IMR-90 (cell line): ENCODE data around the gene FAM131C.

ENCODE experiments used
- CEBPB ChIP-seq: IDR thresholded peaks from 2 replicates; pipeline ENCODE4 v1.6.1; 2012; ENCODE audit warnings: low read depth, low read length, improper control_type of control experiment
- CTCF ChIP-seq: conservative IDR thresholded peaks from 2 replicates; pipeline ENCODE4 v1.5.1; 2012; ENCODE audit warnings: mild to moderate bottlenecking, low read depth, low read length, improper control_type of control experiment
- POLR2A ChIP-seq: IDR thresholded peaks from 2 replicates; pipeline ENCODE4 v1.6.1; 2012; ENCODE audit warnings: mild to moderate bottlenecking, low read depth, low read length
- RCOR1 ChIP-seq: IDR thresholded peaks from 2 replicates; pipeline ENCODE4 v1.6.1; 2012; ENCODE audit warnings: mild to moderate bottlenecking, low read length, improper control_type of control experiment; ENCODE audit not compliant: insufficient replicate concordance
- RFX5 ChIP-seq: IDR thresholded peaks from 2 replicates; pipeline ENCODE4 v1.8.0; 2012; ENCODE audit warnings: low read depth, mild to moderate bottlenecking, low read length, moderate library complexity
- SMC3 ChIP-seq: fragments of 150-350 bp; IDR thresholded peaks from 2 replicates; pipeline ENCODE4 v1.6.1; 2016; ENCODE audit warnings: low read depth, mild to moderate bottlenecking, antibody characterized with exemption, low read length, moderate library complexity
- USF2 ChIP-seq: fragments of 150-350 bp; IDR thresholded peaks from 2 replicates; pipeline ENCODE4 v1.6.1; 2017; ENCODE audit warnings: mild to moderate bottlenecking, antibody characterized with exemption, low read length, low read depth

GRCh38 chr1:16043950-16044349 is 29.5 kb downstream of the FAM131C start:
- no peak for TF ChIP-seq USF2
- TF ChIP-seq POLR2A, result no peak
- no peak for TF ChIP-seq CTCF
- no peak for TF ChIP-seq RCOR1
- no peak for TF ChIP-seq RFX5
- no peak for TF ChIP-seq CEBPB
- no peak for TF ChIP-seq SMC3
